ENCODE data around the gene INHA. TPM values are rescaled to one million over a fixed set of nuclear protein-coding genes. Genes with fewer than 3 reads are reported as not detected.

INHA gene
- total RNA-seq, 1 donor from 2014 or later, result not detected

DNA sequence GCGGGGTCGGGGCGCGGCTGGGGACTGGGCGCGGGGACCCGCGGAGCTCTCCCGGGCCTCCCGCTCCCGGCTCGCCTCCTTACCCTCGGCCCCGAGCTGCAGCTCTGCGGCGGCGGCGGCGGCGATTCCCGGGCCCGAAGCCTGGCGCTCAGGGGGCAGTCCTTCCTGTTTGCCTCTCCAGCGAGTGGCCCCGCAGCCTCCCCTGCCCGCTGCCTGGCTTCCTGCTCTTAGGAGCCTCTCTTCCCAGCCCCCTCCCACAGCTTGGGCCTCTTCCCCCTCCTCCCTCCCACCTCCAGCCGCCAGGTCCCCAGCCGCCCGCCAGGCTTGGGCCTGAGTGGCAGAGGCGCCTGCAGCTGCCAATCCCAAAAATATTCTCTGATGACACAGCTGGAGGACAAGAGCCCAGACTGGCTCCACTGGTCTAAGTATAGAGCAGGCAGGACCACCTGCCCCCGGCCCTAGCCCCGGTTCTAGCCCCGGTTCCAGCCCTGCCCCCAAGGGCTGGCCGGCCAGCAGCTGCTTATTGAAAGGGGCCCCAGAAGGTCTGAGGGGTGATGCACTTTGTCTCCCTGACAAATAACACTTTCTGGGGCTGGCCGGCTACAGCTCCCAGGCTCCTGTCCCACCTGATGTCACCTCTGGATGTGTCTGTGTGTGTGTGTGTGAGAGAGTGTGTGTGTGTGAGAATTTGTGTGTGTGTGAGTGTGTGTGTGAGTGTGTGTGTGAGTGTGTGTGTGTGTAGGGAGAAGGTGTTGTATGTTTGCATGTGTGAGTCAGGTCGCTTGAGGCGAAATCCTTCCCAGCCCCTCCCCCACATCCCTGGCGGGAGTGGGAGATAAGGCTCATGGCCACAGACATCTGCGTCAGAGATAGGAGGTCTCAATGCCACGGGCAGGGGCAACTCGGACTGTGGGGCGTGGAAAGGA, 536 bp upstream of the INHA start, which contains the start of gene OBSL1:
Gene OBSL1, minus strand, starts transcription at position 229 of the 926 bp plus-strand sequence. CDS start 307 bp downstream, outside the sequence.
- DNase-seq (ENCODE audit: extremely low read depth, low read depth, low spot score), result no peak

DNA sequence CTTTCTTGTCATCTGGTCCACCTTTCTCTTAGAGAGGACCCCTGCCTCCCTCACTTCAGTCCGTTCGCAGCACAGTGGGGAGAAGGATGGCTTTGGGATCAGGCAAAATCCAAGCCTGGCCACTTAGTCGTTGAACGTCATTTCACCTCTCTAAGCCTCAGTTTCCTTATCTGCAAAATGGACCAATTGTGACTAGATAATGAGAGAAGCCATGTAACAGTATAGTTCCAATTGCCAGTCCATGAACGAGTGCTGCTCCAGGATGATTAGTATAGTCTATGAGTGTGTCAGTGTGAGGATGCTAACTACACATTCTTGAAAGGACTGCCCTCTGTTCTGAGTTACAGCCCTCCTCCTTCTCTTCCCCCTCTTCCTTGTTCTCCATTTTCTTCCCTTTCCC, 1.1 kb downstream of the INHA start:
- no peak for DNase-seq (ENCODE audit: extremely low read depth, low read depth, low spot score)

DNA sequence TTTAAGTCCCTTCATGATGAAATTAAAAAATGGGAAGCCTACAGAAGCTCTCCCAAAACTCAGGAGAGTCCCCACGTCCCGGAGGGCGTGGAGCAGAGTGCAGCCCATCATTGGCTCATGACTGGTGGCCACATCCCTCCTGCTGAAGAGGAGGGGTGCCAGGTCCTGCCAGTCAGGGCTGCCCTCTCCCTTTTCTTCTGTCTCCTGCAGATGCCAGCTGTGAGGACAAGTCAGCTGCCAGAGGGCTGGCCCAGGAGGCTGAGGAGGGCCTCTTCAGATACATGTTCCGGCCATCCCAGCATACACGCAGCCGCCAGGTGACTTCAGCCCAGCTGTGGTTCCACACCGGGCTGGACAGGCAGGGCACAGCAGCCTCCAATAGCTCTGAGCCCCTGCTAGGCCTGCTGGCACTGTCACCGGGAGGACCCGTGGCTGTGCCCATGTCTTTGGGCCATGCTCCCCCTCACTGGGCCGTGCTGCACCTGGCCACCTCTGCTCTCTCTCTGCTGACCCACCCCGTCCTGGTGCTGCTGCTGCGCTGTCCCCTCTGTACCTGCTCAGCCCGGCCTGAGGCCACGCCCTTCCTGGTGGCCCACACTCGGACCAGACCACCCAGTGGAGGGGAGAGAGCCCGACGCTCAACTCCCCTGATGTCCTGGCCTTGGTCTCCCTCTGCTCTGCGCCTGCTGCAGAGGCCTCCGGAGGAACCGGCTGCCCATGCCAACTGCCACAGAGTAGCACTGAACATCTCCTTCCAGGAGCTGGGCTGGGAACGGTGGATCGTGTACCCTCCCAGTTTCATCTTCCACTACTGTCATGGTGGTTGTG, 2.6 kb downstream of the INHA start:
- no peak for DNase-seq (ENCODE audit: extremely low read depth, low read depth, low spot score)

DNA sequence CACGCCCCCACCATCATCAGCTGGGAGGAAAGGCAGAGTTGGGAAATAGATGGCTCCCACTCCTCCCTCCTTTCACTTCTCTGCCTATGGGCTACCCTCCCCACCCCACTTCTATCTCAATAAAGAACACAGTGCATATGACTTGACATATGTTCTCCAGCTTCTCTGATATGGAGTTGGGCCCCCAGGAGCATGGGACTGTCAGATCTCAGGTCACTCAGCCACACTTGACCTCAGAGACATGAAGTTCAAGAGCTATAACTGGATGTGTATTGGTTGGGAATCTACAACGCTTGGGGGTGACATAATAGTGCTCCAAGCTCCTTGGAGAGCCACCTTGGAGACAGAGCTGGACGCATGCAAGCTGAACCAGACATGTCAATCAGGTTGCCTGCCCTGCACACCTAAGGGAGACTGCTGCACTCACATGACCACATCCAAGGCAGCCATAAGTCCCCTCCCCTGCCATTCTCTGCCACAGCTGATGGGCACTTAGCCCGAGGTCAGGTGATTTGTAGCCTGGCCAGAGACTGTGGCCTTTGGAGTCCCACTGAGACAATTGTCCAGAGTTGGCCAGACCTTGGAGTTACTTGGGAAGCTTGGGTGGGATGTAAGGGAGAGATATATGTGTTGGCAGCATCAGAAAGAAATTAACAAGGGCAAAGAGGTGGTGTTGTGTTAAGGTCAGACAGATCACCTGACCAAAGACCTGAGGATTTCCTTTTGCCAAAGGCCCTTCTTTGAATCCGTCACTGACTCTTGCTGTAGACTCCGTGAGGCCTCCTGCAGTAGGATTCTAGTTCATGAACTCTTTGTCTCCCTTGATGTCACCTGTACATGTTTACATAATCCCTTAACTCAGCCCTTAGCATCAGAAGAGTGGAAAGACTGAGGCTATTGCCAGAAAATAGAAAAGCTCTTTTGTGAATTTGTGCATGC, 3.7 kb downstream of the INHA start:
- DNase-seq (ENCODE audit: extremely low read depth, low read depth, low spot score), result no peak

DNA sequence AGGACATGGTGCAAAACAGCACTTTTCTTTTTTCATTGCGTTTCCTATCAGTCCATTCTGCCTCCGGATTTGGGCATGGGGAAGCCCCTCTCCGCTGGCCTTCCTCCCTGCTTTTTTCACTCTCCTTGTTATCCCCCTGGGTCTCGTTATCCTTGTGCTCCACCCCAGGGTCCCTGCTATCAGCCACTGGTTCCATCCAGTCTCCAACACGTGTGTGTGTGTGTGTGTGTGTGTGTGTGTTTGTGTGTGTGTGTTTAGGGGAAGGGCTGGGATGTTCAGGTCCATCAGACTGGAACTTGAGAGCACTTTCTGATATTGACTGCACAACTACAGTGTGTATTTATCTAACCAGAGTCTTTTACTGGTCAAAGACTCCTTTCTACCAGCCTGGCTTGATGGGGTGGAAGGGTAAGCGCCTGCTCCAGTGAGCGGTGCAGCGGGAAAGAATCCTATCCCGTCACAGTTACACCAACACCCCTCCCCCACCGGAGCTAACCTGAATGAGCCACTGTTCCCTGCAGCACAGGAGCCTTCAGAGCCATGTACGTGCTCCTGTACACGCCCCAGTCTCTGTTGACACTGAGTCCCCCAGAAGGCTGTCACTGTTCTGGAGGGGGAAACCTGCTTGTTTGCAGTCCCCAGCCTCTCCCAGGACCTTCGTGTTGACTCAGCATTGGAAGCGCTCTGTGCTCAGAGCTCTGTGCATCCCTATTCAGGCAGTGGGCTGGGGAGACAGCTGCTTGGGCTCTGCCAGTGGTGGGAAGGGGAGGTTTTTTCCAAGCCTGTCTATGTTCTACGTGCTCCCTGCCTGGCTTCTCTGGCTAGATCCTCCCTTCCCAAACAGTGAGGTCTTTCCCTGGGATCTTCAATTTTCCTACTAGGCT, 4.6 kb downstream of the INHA start:
- no peak for DNase-seq (ENCODE audit: extremely low read depth, low read depth, low spot score)

DNA sequence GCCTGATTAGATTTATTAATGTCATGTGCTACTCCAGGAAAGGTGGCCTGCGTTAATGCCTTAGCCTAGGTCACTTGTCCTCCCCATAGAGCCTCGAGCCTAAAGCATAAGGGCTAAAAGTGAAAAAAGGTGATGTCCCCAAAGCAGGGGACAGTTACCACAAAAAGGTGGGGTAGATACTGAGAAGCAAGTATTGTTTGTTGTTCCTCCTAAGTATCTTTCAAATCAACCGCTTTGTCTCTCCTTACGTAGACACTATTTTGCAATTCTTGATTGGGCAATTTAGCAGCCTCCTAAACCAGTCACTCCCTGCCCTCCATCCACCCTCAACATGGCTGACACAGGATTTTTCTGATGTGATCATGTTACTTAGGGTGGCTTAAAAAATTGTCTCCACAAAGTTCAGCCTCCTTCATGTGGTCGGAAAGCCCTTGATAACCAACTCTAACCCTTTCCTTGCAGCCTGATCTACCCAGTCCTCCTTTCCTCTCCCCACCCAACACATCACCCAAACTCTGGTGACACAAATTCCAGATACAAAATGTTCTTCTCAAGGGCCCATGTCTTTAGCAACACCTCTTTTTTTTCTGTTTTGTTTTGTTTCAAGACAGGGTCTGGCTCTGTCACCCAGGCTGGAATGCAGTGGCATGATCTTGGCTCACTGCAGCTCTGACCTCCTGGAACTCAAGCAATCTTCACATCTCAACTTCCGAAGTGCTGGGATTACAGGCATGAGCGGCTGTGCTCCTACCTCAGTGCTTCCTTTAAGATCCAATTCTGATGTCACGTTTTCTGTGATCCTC, 6.9 kb downstream of the INHA start:
- no peak for DNase-seq (ENCODE audit: extremely low read depth, low read depth, low spot score)

DNA sequence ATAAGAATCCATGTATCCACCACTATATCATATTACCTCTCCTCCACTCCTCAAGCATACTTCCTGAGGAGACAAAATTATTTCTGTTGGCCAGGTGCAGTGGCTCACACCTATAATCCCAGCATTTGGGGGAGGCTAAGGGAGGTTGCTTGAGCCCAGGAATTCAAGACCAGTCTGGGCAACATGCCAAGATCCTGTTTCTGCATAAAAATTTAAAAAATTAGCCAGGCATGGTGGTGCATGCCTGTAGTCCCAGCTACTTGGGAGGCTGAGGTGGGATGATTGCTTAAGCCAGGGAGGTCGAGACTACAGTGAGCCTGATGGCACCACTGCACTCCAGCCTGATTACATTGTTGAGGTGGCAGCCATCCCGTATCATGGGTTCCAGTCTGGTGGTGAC, 9.2 kb downstream of the INHA start:
- no peak for DNase-seq (ENCODE audit: extremely low read depth, low read depth, low spot score)

DNA sequence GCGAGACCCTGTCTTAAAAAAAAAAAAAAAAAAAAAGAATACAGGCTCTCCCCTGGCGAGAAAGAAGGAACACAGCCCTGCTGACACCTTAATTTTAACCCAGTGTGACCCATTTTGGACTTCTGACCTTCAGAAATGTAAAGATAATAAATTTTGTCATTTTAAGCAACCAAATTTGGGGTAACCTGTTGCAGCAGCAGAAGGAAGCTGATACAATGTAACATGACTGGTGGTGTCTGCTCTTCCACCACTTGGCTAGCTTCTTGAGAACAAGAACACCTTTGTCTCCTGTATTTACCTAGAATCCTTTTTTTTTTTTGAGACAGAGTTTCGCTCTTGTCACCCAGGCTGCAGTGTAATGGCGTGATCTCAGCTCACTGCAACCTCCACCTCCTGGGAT, 19.0 kb downstream of the INHA start:
- no peak for DNase-seq (ENCODE audit: extremely low read depth, low read depth, low spot score)

DNA sequence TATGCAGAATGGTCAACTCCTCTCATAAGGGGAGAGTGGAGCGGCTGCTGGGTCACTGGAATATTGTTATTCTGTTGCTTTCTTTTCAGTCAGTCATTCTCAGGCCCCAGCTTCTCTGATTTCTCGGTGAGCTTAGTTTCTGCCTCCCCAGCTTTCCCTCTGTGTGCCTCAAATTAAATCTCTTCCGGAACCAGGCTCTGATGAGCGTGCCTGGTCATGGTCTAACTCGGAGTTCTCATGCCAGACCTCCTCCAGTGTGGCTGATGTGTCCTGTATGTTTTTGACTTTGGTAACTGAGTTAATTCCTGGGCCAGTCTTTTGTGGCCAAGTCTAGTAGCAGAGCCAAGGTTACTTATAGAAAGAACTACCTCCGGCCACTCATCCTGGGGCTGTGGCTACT, 20.6 kb downstream of the INHA start:
- no peak for DNase-seq (ENCODE audit: extremely low read depth, low read depth, low spot score)

DNA sequence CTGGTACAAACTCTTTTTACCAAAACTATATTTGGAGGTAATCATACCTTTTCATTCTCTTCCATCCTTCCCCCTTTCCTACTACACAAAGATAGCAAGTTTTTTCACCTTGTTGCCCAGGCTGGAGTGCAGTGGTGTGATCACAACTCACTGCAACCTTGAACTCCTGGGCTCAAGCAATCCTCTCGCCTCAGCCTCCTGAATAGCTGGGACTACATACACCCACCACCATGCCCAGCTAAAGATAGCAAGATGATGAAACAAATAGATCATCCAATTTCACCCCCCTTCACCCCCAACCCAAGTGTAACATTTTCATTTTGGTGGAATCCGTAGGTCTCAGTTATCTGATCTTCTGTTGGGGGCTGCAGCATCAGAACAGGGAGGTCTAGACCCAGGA, 21.0 kb downstream of the INHA start:
- no peak for DNase-seq (ENCODE audit: extremely low read depth, low read depth, low spot score)

DNA sequence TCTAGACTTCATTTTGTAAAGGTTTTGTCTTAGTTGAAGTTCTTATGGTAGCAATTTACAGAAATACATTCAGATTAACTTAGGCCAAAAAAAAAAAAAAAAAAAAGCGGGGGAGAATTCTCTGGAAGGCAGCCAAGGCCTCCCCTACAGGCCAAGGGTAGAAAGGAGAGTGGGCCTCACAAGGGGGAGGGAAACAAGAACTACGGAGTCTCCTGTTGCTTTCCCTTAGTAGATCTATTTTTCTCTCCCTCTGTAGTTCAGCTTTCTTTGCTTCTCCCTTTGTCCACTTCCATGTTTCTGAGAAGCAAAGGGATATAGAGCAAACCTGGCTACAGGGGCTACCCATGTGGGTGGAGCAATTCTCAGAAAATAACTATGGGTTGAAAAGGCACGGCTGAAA, 23.1 kb downstream of the INHA start:
- no peak for DNase-seq (ENCODE audit: extremely low read depth, low read depth, low spot score)

DNA sequence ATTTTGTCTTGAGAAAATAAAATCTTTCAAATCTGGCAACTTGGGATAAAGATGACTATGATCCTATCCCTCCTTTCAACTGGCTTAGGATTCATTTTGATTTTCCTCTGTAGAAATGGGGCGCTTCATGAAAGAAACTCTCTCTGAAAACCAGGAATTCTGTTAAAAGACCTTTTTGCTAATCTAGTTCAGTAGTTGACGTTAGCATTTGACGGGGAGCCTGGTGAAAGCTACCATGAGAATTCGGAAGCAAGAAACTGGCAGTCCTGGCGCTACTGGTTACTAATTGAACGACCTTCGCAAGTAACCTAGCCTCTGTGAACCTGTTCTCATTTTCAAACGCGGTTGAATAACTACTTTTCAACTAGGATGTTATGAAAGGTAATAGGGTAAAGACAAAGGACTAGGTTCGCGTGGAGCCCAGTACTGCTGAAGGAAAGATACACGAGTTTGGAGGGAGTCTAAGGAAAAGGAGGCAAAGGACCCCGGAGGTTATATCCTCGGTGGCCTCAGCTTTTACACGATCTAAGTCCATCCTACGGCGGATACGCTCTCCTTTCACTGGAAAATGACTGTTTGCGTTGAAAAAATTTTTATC, 24.9 kb downstream of the INHA start:
- peak; percentile 2 for DNase-seq (ENCODE audit: extremely low read depth, low read depth, low spot score)

DNA sequence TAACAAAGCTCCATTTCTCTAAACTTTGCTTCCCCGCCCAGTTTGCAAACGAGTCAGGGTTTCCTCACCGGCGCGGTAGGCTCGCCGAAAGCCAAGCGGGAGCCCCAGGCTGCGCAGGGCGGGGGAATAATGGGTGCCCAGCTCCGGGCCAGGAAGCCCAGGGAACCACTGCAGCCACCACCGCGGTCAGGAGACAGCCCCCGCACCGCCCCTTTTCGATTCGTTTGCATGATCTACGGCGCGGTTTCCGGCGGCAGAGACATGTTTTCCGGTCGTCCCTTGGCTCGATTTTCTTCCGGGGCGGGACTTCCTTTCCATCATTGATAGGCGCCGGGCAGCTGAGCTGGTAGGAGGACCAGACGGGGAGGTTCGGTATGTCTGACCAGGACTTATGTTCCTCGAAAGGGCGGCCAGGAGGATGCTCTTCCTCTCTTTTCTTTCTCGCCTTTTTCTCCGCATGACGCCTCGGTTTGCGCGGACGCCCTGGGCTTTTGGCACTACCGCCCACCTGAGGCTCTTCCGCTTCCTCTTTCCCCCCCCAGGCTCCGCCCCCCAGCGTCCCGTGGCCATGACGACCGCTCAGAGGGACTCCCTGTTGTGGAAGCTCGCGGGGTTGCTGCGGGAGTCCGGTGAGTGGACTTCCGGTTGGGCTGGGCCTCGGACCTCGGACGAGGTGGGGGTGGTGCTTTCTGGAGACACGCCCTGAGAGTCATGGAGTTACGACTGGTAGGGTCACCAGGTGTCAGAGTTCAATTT, 25.6 kb downstream of the INHA start, which contains the start of gene STK11IP:
Gene STK11IP, plus strand, starts transcription at position 306 of the 756 bp plus-strand sequence. Its CDS starts 263 bp downstream, at position 569.
- DNase-seq (ENCODE audit: extremely low read depth, low read depth, low spot score), result peak; percentile 71

DNA sequence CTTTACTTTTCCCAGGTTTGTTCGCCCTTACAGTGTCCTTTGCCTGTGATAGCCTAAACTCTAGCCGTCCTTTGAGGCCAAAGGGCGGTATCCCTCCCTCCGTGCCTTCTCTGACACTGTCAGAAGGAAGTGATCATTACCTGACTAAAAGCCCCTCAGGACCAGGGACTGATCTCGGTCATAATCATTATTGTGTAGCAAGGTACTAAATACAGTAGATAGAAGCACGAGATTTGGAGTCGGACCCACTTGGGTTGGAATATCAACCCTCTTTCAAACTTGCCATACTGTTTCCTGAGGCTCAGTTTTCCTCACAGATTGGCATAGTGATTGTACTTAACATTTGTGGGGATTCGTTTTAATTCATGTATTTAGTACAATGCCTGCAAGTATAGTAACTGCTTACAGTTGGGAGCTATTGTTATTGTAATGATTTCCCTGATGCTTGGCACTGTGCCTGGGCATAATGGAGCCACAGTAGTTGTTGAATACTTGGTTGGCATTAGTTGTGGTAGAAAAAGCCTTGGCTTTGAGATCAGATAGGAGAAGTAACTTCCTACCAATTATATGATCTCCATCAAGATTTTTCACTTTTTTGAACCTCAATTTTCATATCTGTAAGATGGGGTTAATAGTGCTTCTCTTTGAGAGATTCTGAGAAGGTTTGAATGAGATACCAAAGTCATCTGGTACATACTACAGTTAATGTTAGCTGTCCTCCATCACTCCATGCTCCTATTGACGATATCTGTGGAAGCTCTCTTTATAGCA, 26.4 kb downstream of the INHA start:
- no peak for DNase-seq (ENCODE audit: extremely low read depth, low read depth, low spot score)

DNA sequence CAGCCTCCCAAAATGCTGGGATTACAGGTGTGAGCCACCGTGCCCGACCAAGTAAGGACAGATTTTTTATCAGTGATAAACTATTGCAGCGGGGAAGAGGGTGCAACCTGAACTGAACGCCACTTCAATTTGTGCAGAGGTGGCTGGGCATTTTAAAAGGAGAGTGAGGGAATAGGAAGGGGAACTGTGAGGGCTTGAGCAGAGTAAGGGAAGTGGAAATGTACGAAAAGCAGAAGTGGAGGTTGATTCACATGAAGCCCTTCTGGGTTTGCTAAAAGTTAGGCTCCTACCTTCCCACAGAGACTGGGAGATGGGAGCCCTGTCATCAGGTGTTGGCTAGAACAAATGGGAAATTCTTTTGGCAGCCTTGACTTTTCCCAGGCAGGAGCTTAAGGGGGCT, 31.7 kb downstream of the INHA start:
- no peak for DNase-seq (ENCODE audit: extremely low read depth, low read depth, low spot score)

DNA sequence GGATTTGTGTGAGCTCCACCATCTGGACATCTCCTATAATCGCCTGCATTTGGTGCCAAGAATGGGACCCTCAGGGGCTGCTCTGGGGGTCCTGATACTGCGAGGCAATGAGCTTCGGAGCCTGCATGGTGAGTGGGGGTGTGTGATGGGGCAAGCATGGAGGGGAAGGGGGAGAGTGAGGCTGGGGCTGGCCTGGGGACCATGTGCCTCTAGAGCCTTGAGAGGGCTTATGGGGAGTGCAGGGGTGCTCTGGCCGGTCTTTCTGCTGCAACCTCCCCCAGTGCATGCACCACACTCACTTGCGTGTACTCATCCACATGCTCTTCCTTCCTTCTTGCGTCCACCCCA, 33.5 kb downstream of the INHA start:
- no peak for DNase-seq (ENCODE audit: extremely low read depth, low read depth, low spot score)

DNA sequence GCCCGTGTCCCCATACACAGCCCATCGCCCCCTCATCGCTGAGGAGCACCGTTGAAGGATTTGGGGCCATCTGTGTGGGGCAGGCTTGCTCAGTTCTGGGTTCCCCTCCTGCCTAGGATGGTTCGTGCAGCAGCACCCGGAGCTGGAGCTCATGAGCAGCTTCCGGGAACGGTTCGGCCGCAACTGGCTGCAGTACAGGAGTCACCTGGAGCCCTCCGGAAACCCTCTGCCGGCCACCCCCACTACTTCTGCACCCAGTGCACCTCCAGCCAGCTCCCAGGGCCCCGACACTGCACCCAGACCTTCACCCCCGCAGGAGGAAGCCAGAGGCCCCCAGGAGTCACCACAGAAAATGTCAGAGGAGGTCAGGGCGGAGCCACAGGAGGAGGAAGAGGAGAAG, 35.8 kb downstream of the INHA start:
- no peak for DNase-seq (ENCODE audit: extremely low read depth, low read depth, low spot score)

Measured in glomerular endothelial cell (primary cell).